ENCODE results near the gene GLOD4.
"Not testable (repeated sequence)": the region's sequence is repeated elsewhere in the genome, so short reads cannot be mapped to it uniquely, and the experiment has no call there.

GLOD4 gene

DNA sequence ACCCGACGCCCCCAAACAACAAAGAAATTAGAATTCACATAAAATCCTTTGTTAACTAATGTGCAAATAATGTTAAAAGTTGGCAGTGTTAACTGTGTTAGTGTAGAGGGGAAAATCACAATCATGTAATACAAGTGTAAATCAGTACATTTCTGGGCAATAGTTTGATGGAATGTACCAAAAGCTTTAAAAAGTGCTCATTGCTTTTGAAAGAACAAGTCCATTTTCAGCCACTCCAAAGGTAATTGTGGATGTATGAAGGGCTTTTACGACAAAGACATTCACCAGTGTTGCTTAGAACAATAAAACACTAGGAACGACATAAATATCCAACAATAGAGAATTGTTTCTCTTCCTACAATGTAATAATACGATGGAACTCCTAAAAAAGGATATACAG is 9.1 kb downstream of the GLOD4 start:
- DNase-seq: no peak

DNA sequence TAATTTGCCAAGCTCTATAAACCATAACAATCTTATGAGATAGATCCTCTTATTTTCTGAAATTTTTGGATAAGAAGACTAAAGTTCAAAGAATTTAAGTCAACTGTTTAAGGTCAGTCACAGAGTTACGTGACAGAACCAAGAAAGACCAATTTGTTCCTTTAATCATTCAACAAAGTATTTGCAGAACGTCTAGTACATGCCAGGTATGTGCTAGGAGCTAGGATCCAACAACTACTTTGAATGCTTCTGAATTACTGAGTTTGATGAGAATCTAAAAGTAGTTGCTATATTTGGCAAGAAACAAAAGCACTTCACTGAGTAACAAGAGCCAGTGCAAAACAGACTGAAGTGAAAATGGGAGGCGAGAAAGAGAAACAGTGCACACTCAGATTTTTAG is 15.0 kb downstream of the GLOD4 start:
- no peak for DNase-seq

GRCh38 chr17:760371-760770 is 21.7 kb downstream of the GLOD4 start:
- no peak for DNase-seq

- no peak for DNase-seq
Observed at GRCh38 chr17:759964-760363, 22.1 kb downstream of the GLOD4 start.

DNA sequence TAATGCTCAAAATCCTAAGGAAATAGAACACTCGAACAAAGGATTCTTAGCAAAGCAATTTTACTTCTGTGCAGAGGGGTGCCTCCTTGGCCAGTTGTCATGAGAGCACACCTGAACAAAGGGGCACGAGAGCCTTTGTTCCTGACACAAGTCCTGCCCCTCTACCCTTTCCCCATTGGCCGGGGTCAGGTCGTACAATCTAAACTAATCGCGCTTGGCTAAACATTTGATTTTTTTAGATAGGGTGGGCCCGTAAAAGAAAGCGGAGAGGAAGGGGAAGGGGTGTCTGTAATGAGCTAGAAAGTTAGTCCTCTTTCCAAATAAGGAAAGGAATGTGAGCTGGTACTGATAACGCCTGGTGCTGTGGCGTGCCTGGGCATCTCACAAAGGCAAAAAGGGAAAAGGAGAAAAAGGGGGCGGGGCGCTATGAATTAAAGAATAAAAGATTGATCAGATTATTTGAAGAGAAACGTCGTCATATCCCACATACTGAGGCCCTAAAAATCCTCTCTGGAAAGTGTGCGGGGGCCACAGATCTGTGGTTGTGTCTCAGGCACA is 26.0 kb downstream of the GLOD4 start:
- DNase-seq: not testable (repeated sequence)

GRCh38 chr17:755319-755961 is 26.6 kb downstream of the GLOD4 start:
- DNase-seq: not testable (repeated sequence)

- no peak for DNase-seq
Observed at GRCh38 chr17:753418-753817, 28.7 kb downstream of the GLOD4 start.

GRCh38 chr17:752620-753219 is 29.4 kb downstream of the GLOD4 start:
- DNase-seq: no peak

- DNase-seq: peak; percentile 97
Observed at GRCh38 chr17:752002-752619, 30.0 kb downstream of the GLOD4 start, which contains the start of gene GEMIN4. Gene GEMIN4, minus strand, starts transcription at chr17:752264. Its CDS starts 122 bp downstream, at chr17:752142.

DNA sequence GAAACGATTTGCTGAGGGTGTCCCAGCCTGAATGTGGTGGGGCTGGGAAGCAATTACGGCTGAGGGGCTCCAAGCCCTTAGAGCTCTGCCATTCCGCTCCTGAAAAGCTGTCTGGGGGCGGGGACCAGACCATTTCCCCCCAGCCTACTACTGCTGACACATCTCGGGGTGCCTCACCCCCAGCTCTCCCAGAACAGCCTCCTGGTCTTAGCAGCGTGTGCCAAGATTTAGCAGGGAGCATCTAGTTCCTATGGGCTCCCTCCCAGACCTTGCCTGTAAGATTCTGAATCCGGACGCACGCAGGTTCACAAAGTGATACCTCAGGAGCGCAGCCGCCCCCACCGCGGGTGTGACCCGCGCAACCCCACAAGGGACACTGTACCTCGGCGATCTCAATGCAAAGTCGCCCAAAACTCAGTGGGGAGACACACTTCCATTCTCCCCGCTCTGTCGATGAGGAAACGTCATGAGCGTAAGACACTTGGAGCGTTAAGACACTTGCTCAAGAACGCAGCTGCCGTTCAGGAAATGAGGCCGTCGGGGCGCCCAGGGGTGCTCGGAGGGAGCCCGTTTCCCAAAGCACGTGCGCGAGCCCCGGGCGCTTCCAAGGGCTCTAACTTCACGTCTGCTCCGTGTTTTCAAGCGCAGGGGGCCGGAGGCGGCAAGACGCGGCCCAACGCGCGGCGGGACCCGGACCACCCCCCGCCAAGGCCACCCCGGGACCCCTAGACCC is 30.6 kb downstream of the GLOD4 start:
- peak; percentile 57 for DNase-seq

- DNase-seq: no peak
Observed at GRCh38 chr17:750431-751037, 31.5 kb downstream of the GLOD4 start.

DNA sequence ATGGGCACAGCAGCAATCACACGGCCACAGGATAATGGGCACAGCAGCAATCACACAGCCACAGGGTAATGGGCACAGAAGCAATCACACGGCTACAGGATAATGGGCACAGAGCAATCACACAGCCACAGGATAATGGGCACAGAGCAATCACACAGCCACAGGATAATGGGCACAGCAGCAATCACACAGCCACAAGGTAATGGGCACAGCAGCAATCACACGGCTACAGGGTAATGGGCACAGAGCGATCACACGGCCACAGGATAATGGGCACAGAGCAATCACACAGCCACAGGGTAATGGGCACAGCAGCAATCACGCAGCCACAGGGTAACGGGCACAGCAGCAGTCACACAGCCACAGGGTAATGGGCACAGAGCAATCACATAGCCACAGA is 32.7 kb downstream of the GLOD4 start:
- DNase-seq: not testable (repeated sequence)

- not testable (repeated sequence) for DNase-seq
Observed at GRCh38 chr17:748604-749003, 33.5 kb downstream of the GLOD4 start.

GRCh38 chr17:746783-747629 is 35.1 kb downstream of the GLOD4 start:
- no peak for DNase-seq

GRCh38 chr17:746181-746580 is 35.9 kb downstream of the GLOD4 start:
- no peak for DNase-seq

GRCh38 chr17:745406-745805 is 36.7 kb downstream of the GLOD4 start:
- DNase-seq: no peak

DNA sequence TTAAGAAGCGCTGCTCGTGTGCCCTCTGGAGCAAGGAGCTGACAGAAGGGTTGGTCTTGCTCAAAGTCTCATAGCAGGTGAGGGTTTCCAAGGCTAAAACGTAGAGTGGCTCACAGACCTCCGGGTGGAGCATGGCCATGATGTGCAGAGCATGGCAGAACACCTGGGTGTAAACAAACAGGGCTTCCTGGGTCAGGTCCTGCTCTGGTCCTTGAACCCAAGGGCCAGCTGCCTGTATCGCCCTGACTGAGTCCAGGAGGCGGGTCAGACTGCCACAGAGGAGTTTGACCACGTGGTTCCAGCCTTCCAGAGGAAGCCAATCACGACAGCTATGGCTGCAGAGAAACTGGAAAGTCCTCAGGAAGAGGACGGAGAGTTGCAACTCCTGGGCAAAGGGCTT is 37.1 kb downstream of the GLOD4 start:
- DNase-seq: no peak

DNA sequence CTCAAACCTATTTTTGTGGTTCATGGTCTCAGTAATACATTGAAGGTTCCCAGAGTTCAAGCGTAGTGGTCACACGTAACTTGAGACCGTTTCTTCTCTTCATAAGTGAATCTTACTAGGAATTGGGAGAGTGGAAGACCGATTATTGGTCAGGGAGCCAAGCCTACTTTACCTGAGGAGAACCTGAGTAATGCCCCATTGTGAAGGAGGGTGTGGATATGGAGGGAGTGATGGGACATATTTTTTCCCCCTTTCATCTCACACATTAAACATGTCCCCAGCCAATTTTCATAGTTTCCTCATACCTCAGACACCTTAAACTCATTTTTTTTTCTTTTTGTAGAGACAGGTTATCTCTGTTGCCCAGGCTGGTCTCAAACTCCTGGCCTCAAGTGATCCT is 38.9 kb downstream of the GLOD4 start:
- no peak for DNase-seq

GRCh38 chr17:742147-742793 is 39.8 kb downstream of the GLOD4 start:
- no peak for DNase-seq

GRCh38 chr17:740240-741017 is 41.7 kb downstream of the GLOD4 start:
- peak; percentile 41 for DNase-seq

All from CD4-positive, alpha-beta T cell treated with Interleukin-17A for 1 hour (primary cell).